HG03575 (cell line): Measurements from ENCODE around the gene MYH7.
"Not testable (repeated sequence)": the region's sequence is repeated elsewhere in the genome, so short reads cannot be mapped to it uniquely, and the experiment has no call there.

Experiments
- ATAC-seq: cut with Tn5 transposase; IDR thresholded peaks from one replicate; pipeline ENCODE4 v1.9.1; 2021; ENCODE audit not compliant: unreplicated experiment, insufficient number of reproducible peaks, low FRiP score; ENCODE audit errors: extremely low read depth

MYH7 gene

DNA sequence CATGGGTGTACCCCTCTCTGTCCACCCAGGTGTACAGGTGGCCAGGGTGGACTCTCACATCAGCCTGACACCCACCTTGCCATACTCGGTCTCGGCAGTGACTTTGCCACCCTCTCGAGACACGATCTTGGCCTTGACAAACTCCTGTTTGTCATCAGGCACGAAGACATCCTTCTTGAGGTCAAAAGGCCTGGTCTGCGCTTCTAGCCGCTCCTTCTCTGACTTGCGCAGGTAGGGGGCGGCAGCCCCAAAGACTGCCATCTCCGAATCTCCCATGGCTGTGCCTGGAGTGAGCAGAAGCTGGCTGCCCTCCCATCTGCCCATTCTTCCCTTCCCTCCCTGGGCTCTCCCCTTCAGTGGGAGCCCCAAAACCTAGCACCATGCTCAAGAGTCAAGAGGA, 2.0 kb downstream of the MYH7 start:
- no peak for ATAC-seq

DNA sequence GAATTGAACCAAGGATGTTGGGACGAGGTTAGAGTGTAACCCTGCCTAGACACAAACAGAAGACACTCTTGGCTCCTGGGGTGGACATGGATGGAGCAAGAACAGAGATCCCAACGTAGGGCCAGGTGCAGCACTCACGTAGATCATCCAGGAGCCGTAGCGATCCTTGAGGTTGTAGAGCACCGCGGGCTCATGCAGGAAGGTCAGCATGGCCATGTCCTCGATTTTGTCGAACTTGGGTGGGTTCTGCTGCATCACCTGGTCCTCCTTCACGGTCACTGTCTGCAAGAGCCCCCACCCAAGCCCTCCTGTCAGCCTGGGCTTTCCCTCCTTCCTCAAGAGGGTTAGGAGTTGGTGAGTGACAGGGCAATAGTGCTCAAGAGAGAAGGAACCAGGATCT, 2.5 kb downstream of the MYH7 start:
- ATAC-seq = no peak

DNA sequence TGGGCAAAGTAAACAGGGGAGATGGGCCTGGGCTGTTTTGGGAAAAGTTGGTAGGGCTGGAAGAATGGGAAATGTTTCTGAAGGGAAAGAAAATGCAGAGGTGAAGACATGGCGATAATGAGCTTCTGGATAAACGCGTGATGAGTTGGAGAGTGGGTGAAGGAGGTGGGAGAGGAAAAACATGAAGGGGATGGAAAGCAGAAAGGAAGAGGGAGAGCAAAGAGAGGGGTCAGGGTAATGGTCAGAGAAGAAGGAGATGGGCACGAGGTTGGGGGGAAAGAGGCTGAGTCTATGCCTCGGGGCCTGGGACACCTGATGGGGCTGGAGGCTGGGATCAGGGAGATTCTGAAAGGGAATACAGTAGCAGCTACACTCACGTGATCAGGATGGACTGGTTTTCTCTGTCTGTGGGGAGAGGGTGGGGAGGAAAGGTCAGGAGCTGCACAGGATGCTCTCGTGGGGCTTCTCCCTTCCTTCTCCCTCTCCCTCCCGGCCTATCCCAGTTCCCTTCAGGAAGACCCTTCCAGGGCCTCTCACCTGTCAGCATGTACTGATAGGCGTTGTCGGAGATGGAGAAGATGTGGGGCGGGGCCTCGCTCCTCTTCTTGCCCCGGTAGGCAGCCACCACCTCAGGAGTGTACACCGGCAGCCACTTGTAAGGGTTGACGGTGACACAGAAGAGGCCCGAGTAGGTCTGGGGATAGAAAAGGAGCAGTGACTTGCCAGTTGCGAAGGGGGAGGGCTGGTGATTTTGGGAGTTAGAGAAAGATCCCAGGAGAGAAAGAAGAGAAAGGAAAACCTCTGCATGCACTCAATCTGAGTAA, 3.1 kb downstream of the MYH7 start:
- ATAC-seq = no peak

DNA sequence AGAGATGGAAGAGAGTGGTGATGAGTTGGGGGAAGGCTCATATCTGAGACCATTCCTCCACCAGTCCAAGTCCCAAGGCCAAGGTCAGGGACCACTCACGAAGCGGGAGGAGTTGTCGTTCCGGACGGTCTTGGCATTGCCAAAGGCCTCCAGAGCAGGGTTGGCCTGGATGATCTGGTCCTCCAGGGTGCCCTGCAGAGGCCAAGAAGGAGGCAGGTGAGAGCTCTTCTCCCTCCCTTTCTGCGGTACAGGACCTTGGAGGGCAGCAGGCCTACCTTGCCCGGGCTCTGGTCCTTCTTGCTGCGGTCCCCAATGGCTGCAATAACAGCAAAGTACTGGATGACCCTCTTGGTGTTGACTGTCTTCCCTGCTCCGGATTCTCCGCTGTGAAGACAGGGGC, 4.0 kb downstream of the MYH7 start:
- no peak for ATAC-seq

DNA sequence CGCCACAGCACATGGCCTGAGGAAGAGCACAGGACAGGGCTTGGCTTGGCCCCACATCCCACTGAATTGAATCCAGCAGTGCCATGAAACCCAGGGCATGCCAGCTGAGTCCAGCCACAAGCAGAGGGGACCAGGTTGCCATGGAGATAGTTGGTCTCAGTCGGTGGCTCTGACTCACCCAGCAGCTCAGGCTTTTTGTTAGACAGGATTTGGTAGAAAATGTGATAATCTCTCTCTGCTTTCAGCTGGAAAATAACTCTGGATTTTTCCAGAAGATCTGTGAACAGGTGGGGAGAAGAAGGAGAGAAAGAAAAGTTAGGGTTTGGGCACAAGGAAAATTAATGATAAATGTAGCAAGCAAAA, 4.8 kb downstream of the MYH7 start:
- ATAC-seq = no peak

DNA sequence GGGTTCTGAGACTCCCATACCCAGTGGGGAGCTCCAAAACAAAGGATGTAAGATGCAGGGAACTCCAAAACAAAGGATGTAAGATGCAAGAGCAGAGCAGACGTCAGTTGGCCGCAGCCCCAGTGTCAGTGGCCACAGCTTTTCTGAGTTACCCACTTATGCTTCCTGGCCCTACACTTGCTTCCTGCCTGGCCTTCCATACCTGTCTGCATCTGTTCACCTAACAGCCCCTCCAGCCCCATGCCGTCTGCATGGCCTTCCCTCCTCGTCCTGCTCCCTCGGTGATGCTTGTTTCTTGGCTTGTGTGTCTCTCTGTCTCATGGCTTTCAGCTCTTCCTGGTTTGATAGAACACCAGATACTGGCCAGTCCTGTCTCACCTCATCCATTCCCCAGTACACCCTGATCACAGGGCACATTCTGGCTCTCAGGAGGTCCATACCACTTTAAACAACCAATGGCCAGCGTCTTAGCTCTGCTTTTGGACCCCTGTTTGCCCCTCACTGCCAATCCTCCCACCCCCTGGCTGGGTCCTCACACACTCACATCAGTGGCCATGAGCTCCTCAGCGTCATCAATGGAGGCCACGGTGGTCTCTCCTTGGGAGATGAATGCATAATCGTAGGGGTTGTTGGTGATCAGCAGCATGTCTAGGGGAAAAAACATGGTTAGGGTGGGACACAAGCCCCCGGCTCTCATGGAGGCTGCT, 5.3 kb downstream of the MYH7 start:
- no peak for ATAC-seq

DNA sequence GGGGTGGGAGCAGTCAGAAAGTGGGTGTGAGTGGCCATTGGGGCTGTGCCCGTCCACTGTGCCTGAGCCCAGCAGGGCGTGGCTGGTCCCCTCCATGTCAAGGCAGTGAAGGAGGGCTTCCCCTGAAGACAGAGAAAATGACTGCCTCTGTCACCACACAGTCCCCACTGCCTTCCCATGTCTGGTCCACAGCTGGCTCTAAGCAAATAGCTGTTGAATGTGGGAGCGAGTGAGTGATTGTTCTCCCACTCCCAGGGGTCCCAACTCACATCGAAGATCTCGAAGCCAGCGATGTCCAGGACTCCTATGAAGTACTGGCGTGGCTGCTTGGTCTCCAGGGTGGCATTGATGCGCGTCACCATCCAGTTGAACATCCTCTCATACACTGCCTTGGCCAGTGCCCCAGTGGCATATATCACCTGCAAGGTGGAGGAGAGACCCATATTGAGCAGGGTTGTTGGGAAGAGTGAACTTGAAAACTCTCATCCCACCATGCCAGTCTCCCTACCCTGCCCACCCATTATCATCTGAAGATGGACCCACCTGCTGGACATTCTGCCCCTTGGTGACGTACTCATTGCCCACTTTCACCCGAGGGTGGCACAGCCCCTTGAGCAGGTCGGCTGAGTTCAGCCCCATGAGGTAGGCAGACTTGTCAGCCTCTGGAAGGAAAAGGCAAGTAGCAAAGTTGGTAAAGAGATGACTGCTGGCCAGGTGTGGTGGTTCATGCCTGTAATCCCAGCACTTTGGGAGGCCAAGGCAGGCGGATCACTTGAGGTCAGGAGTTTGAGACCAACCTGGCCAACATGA, 6.6 kb downstream of the MYH7 start:
- ATAC-seq = no peak

DNA sequence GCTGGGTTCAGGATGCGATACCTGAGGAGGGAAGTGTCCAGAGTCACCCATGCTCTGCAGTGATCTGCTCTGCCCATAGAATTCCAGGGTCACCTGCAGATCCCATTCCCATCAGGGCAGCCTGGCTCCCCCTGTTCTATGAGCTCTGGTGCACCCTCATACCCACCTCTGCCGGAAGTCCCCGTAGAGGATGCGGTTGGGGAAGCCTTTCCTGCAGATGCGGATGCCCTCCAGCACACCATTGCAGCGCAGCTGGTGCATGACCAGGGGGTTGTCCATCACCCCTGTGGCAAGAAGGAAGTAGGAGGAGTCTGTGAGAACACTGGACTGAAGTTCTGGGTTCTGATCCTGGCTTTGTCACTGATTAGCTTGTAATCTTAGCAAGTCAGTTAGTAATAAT, 9.7 kb downstream of the MYH7 start:
- ATAC-seq = not testable (repeated sequence)

DNA sequence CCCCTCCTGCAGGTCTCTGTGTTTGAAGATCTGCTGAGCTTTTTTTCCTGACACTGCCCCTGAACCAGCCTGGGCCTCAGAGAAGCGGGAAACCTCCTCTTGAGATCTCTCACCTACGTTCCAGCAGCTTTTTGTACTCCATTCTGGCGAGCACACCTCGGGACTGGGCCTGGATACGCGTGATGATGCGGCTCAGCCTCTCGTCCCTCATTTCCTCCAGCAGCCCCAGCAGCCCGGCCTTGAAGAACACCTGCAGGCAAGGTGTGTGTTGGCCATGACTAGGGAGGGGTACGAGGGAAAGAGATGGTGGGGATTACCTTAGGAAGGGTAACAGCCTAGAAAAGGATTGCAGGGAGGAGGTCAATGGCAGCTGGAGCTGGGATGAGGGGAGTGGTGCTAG, 10.3 kb downstream of the MYH7 start:
- no peak for ATAC-seq

DNA sequence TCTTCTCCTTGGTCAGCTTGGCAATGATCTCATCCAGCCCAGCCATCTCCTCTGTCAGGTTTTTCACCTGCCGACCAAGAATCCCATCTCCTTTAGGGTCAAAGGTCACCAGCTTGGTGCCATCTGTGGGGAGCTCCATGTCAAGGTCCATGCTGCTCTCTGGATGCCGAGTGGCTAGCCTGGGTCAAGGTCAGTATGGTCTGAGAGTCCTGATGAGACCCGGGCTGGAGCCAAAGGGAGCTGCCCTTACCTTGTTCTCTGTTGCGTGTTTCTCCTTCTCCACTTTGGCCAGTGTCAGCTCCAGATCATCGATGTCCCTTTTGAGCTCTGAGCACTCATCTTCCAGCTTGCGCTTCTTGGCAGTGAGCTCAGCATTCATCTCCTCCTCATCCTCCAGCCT, 11.8 kb downstream of the MYH7 start:
- ATAC-seq = no peak

DNA sequence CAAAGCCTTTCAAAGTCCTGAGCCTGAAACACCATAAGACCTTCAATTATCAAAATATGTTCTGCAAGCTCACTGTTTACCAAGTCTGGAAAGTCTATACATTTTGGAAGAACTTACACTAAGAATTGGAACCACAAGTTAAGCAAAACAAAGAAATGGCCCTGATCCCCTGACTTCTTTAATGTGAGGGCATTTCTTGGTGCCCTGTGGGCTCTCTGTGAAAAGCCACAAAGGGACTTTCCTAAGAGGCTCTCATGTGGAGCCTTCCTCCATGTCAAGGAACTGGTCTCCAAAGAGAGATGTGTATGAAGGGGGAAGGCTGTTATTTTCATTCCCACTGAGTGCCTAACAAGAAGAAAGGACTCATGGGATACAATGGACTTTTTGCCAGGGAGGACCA, 13.9 kb downstream of the MYH7 start:
- ATAC-seq = no peak

DNA sequence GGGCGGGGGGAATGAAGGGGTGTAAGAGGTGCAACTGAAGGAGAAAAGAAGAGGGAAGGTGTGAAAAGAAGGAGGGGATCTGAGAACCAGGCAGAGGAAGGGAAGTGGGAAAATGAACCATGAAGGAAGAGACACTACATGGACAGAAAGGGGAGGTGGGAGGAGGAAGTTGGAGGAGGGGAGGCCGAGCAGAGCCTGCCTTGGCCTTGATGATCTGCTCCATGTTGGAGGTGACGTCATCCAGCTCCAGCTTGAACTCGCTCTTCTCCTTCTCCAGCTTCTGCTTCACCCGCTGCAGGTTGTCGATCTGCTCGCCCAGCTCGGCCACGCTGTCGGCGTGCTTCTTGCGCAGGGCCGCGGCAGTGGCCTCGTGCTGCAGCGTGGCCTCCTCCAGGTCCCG, 15.8 kb downstream of the MYH7 start:
- not testable (repeated sequence) for ATAC-seq

DNA sequence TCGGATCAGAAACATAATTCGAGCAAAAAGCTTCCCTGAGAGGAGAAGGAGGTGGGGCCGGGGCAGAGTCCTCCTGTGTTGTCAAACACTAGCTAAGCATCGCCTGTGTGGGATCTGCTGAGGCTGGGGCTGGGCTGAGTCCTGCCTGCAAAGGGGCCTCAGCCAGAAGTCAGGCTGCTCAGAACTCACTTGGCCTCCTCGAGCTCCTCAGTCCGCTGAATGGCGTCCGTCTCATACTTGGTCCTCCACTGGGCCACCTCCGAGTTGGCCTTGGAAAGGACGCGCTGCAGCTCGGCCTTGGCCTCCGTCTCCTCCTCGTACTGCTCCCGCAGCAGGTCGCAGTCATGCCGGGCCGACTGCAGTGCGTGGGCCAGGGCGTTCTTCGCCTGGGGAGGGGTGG, 17.4 kb downstream of the MYH7 start:
- ATAC-seq = no peak

DNA sequence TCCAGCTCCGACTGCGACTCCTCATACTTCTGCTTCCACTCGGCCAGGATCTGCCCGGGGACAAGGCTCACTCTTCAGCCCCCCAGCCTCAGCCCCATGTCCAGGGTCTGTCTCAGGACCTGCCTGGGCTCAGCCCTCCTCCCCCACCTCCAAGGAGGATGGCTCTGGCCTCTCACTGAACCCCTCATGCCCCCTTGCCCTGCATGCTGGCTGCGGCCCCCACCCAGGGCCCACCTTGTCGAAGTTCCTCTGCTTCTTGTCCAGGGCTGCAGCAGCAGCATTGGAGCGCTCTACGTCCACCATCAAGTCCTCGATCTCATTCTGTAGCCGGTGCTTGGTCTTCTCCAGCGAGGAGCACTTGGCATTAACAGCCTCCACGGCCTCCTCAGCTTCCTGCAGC, 18.2 kb downstream of the MYH7 start:
- not testable (repeated sequence) for ATAC-seq

DNA sequence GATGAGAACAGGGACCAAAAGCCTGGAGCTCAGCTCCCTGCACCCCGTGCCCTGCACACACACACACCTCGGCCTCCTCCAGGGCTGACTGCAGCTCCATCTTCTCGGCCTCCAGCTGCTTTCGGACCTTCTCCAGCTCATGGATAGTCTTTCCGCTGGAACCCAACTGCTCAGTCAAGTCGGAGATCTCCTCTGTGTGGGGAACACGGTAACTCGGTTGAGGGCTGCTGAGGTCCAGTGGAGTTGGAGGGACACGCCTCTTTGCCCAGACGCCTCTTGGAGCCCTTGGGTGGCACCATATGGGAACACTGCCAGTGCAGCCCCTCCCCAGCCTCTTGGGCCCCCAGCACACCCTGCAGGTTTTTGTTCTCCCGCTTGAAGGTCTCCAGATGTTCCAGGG, 18.7 kb downstream of the MYH7 start:
- ATAC-seq = no peak

DNA sequence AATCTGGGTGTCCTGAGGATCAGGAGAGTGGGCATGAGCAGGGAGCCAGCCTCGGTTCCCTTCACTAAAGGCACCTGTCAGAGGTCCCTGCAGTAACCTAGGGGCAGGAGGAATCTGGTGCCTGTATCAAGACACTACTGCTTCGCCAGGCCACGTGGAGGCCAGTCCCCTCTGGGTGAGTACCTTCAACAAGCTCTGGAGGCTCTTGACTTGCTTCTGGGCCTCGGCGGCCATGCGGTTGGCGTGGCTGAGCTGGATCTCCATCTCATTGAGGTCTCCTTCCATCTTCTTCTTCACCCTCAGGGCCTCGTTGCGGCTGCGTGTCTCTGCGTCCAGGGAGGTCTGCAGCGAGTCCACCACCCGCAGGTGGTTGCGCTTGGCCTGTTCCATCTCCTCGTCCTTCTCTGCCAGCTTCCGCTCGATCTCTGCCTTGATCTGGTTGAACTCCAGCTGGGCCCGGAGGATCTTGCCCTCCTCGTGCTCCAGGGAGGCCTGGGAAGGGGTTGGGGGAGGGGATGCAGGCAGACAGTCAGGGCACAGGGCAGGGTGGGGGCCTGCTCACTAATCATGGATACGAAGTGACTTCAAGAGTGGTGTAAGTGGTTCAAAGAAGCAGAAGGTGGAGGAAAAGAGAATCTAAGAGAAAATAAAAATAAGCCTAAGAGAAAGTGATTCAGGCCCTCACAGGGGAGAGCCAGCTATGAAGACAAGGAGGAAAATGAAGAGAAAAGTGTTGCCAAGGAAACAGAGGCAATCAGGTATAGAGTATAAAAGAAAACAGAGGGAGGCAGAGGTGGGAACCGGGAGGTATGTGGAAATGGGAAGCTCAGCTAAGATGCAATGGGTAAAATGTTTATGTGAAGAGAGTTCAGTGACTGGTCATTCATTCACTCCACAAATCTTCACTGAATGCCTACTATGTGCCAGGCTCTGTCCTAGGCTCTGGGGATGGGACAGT, 19.4 kb downstream of the MYH7 start:
- ATAC-seq = no peak

DNA sequence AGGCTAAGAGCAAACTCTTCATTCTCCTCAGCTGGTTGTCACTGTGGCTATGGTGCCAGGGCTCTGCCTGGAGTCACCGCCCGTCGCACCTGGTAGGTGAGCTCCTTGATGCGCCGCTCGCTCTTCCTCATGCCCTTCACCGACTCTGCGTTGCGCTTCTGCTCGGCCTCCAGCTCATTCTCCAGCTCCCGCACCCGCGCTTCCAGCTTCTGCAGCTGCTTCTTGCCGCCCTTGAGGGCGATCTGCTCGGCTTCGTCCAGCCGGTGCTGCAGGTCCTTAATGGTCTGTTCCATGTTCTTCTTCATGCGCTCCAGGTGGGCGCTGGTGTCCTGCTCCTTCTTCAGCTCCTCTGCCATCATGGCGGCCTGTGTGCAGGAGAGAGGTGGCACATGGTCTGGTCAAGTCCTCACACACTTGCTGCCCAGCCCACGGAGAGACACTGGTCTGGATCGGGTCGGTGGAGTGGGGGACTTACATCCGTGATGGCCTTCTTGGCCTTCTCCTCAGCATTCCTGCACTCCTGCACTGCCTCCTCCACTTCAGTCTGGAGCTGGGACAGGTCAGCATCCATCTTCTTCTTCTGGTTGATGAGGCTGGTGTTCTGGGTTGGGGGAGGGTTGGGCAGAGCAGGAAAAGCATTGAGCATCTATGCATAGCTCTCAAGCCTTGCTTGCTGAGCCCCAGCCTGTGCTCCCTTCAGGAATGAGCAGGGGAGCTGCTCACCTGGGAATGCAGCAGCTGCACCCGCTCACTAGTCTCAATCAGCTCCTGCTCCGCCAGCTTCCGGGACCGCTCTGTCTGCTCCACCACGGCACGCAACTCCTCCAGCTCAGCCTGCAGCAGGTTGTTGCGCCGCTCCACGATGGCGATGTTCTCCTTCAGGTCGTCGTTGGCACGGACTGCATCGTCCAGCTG, 20.3 kb downstream of the MYH7 start:
- ATAC-seq = no peak

DNA sequence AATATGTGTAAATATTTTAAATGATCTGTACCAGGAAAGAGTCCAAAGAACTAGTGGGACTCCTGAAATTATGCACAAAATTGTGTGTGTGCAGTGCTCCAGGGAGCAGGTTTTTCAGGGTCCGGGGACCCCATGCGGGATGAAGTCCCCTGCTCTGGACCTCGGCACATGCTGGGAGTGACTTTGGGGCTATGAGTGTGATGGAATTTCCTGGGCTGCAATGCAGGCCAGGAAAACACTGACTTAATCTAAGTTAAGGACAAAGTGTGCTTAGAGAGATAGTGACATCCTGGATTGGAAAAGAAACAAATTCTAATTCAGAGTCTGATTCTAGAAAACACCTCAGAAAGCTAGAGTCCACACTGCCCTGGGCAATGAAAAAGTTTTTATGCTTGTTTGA, 21.2 kb downstream of the MYH7 start:
- no peak for ATAC-seq
